Measurements from ENCODE around the gene MUCL3.

DNA sequence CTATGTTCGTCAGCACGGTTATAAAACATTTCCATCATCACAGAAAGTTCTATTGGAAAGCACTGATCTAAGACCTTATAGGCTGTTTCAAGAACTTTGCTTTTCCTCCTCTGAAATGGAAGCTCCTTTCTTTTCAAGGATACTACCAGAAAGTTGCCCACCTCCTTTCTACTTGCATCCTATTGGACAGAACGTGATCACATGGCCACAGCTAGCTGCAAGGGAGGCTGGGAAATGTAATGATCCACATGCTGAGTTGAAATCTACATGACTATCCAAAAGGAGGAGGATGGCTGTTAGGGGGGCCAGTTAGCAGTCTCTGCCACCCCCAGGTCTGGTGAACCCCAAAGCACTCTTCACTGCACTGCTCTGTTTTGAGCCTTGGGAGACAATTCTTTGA is 12.1 kb upstream of the MUCL3 start:
- TF ChIP-seq, protein P1, sequence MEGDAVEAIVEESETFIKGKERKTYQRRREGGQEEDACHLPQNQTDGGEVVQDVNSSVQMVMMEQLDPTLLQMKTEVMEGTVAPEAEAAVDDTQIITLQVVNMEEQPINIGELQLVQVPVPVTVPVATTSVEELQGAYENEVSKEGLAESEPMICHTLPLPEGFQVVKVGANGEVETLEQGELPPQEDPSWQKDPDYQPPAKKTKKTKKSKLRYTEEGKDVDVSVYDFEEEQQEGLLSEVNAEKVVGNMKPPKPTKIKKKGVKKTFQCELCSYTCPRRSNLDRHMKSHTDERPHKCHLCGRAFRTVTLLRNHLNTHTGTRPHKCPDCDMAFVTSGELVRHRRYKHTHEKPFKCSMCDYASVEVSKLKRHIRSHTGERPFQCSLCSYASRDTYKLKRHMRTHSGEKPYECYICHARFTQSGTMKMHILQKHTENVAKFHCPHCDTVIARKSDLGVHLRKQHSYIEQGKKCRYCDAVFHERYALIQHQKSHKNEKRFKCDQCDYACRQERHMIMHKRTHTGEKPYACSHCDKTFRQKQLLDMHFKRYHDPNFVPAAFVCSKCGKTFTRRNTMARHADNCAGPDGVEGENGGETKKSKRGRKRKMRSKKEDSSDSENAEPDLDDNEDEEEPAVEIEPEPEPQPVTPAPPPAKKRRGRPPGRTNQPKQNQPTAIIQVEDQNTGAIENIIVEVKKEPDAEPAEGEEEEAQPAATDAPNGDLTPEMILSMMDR (IDR thresholded peaks at IDR 0.05; ENCODE audit: insufficient read depth, low read depth, low read length) = no peak
- no peak for TF ChIP-seq EZH2 (IDR thresholded peaks at IDR 0.05; ENCODE audit: insufficient read depth, low read length)

Measured in astrocyte (in vitro differentiated cells and primary cell).